Bronchial epithelial cell (primary cell): ENCODE results near the gene PITPNM3. TPM values are rescaled to one million over a fixed set of nuclear protein-coding genes. Genes with fewer than 3 reads are reported as not detected.

Source experiments
- total RNA-seq: library from RNA; depleted of rRNA; stranded (reverse); fragments of >200 nt; gene quantifications from 2 replicates; pipeline ENCODE4 v1.2.1, GENCODE V29; 2014

PITPNM3 gene
- total RNA-seq, 1 donor from 2014 or later: 25.0 TPM

Other genes with a start within 250 kb of the PITPNM3 start
- gene AIPL1, start 121.4 kb downstream of the PITPNM3 start, total RNA-seq: under 0.01 TPM in 1 of 2 replicates, not detected in the other
- gene PIMREG, start 112.1 kb downstream of the PITPNM3 start, total RNA-seq: 0.13 and 0.26 TPM in 2 replicates
- 6.6 and 9.2 TPM in 2 replicates for gene KIAA0753, start 84.2 kb upstream of the PITPNM3 start, total RNA-seq
- 222 and 317 TPM in 2 replicates for gene TXNDC17, start 84.5 kb upstream of the PITPNM3 start, total RNA-seq
- 11.1 and 11.6 TPM in 2 replicates for gene MED31, start 95.0 kb upstream of the PITPNM3 start, total RNA-seq
- gene C17orf100, start 95.2 kb upstream of the PITPNM3 start, total RNA-seq: 0.13 and 0.53 TPM in 2 replicates
- 0.38 and 0.53 TPM in 2 replicates for gene SLC13A5, start 156.8 kb upstream of the PITPNM3 start, total RNA-seq
- gene XAF1, start 199.5 kb upstream of the PITPNM3 start, total RNA-seq: under 0.01 and 0.53 TPM in 2 replicates
- 0.13 TPM in 1 of 2 replicates, not detected in the other for gene FBXO39, start 219.7 kb upstream of the PITPNM3 start, total RNA-seq